Endothelial cell of umbilical vein (primary cell): ENCODE measurements around the gene STK10. TPM values are rescaled to one million over a fixed set of nuclear protein-coding genes. Genes with fewer than 3 reads are reported as not detected.

ENCODE experiments used
- BruUV-seq: library from RNA; stranded (reverse); fragments of 400-500 nt; replicated peaks from 2 replicates; lab custom pipeline; 2021; lab: Mats Ljungman, UMichigan
- CTCF ChIA-PET: fragments of 300-600, 350-600 bp; sonication (Branson Sonifier 250); formaldehyde crosslinking; loops from one replicate; lab custom pipeline; 2021; ENCODE audit warnings: antibody characterized with exemption, inconsistent platforms; lab: Charles Lee
- POLR2A ChIA-PET: fragments of 300-600, 350-600 bp; sonication (Branson Sonifier 250); formaldehyde crosslinking; loops from one replicate; lab custom pipeline; 2021; ENCODE audit warnings: antibody characterized with exemption, inconsistent platforms; lab: Charles Lee
- DNase-seq: peaks from one replicate; pipeline ENCODE4 v3.0.0-alpha.2; 2011; ENCODE audit warnings: low read depth, low spot score
- FAIRE-seq: peaks from 2 replicates; lab custom pipeline; 2011; peaks lifted over from hg19 to GRCh38; lab: Jason Lieb, UNC
- H2AFZ ChIP-seq: 2 replicates; pipeline ENCODE4 v1.6.0; 2012; ENCODE audit warnings: low read depth, low read length, control low read depth, inconsistent platforms
- H3K27ac ChIP-seq: 2 replicates; pipeline ENCODE4 v1.5.1; 2011; ENCODE audit warnings: low read depth, mild to moderate bottlenecking, control low read depth, low read length, moderate library complexity; ENCODE audit not compliant: insufficient read depth
- H3K27me3 ChIP-seq, 2 experiments: 2 replicates each; pipeline versions ENCODE4 v1.6.0 to v1.6.1; 2011; ENCODE audit warnings: low read length in 2 of 2, mixed read lengths in 1 of 2; ENCODE audit not compliant: control insufficient read depth in 2 of 2, insufficient read depth in 2 of 2
- H3K36me3 ChIP-seq, 2 experiments: 2 replicates in 1 of 2; 3 replicates in 1 of 2; pipeline ENCODE4 v1.5.1; 2011; ENCODE audit warnings: low read length in 2 of 2, mild to moderate bottlenecking in 1 of 2, moderate library complexity in 1 of 2; ENCODE audit not compliant: control insufficient read depth in 2 of 2, insufficient read depth in 2 of 2; ENCODE audit errors: extremely low read depth in 1 of 2
- H3K4me1 ChIP-seq: 3 replicates; pipeline ENCODE4 v1.5.1; 2011; ENCODE audit warnings: mild to moderate bottlenecking, low read length; ENCODE audit not compliant: control insufficient read depth, insufficient read depth; ENCODE audit errors: extremely low read depth
- H3K4me2 ChIP-seq: 2 replicates; pipeline ENCODE4 v1.6.1; 2011; ENCODE audit warnings: low read length, control low read depth, mixed read lengths; ENCODE audit not compliant: insufficient read depth
- H3K4me3 ChIP-seq, 3 experiments: fragments of 200-600 bp in 1 of 3; sonication (generic), shearing (Covaris generic) in 1 of 3; replicated peaks in 1 of 3; 2 replicates each; pipeline ENCODE4 v1.5.1; 2011 to 2016; ENCODE audit warnings: control low read depth in 3 of 3, low read length in 3 of 3, mild to moderate bottlenecking in 2 of 3, inconsistent platforms in 1 of 3, low read depth in 1 of 3, moderate library complexity in 1 of 3; ENCODE audit not compliant: insufficient read depth in 1 of 3
- H3K79me2 ChIP-seq: 2 replicates; pipeline ENCODE4 v1.6.0; 2012; ENCODE audit warnings: low read length, inconsistent platforms; ENCODE audit not compliant: control insufficient read depth, insufficient read depth
- H3K9ac ChIP-seq: replicated peaks from 2 replicates; pipeline ENCODE3; 2011; ENCODE audit warnings: low read length, control low read depth; ENCODE audit not compliant: insufficient read depth; ENCODE audit errors: extremely low read depth
- H3K9me1 ChIP-seq: replicated peaks from 3 replicates; pipeline ENCODE4 v1.6.0; 2011; ENCODE audit warnings: mild to moderate bottlenecking, low read length; ENCODE audit not compliant: control insufficient read depth, insufficient read depth; ENCODE audit errors: extremely low read depth
- H3K9me3 ChIP-seq: replicated peaks from 2 replicates; pipeline ENCODE4 v1.5.1; 2012; ENCODE audit warnings: low read length, inconsistent platforms; ENCODE audit not compliant: control insufficient read depth, insufficient read depth
- H4K20me1 ChIP-seq: replicated peaks from 2 replicates; pipeline ENCODE3; 2011; ENCODE audit warnings: mild to moderate bottlenecking, low read length; ENCODE audit not compliant: control insufficient read depth, insufficient read depth; ENCODE audit errors: extremely low read depth
- EZH2 ChIP-seq: IDR thresholded peaks from 2 replicates; pipeline ENCODE4 v1.6.1; 2012; ENCODE audit warnings: borderline replicate concordance, low read depth, mild to moderate bottlenecking, moderate library complexity, low read length, inconsistent platforms; ENCODE audit not compliant: severe bottlenecking
- GATA2 ChIP-seq: IDR thresholded peaks from 2 replicates; pipeline ENCODE4 v1.7.0; 2011; ENCODE audit warnings: low read depth, mild to moderate bottlenecking, moderate library complexity, mixed read lengths, low read length; ENCODE audit not compliant: insufficient read length, insufficient read depth
- JUN ChIP-seq: IDR thresholded peaks from 2 replicates; pipeline ENCODE4 v1.6.1; 2011; ENCODE audit warnings: borderline replicate concordance, low read depth; ENCODE audit not compliant: insufficient read length, insufficient read depth
- MYC ChIP-seq: IDR thresholded peaks from one replicate; pipeline ENCODE4 v1.6.1; 2011; ENCODE audit warnings: mild to moderate bottlenecking, low read depth, low read length
- POLR2A ChIP-seq: IDR thresholded peaks from 2 replicates; pipeline ENCODE4 v1.6.1; 2012; ENCODE audit warnings: low read depth, mild to moderate bottlenecking, control low read depth, low read length
- POLR2AphosphoS5 ChIP-seq: IDR thresholded peaks from 2 replicates; pipeline ENCODE4 v1.6.1; 2012; ENCODE audit warnings: low read depth, mild to moderate bottlenecking, control low read depth, low read length, moderate library complexity; ENCODE audit not compliant: insufficient read depth
- dilution Hi-C: fragments of 300-500 bp; cut with MboI; formaldehyde crosslinking; loops from one replicate; pipeline ENCODE4 v1.15.0; 2019; ENCODE audit warnings: low sequenced_read_pairs; ENCODE audit not compliant: extremely low pct_ligation_motif_present
- intact Hi-C: fragments of 100-400 bp; cut with micrococcal nuclease; formaldehyde crosslinking; loops from one replicate; pipeline ENCODE4 v1.10.0; 2022
- polyA plus RNA-seq, 4 experiments: library from polyadenylated mRNA; depleted of rRNA in 3 of 4; stranded (reverse) in 3 of 4; unstranded in 1 of 4; fragments of >200 nt; gene quantifications; 2 replicates each; pipeline versions ENCODE4 v1.2.1 to v1.2.3, GENCODE V29; 2011 to 2012; ENCODE audit warnings: missing spikeins in 1 of 4
- total RNA-seq: library from RNA; stranded (reverse); gene quantifications from 2 replicates; pipeline ENCODE4 v1.2.3, GENCODE V29; 2021
- TF ChIP-seq, protein P1 (sequence below), 2 donors: IDR thresholded peaks; 1 replicate in 1 of 2; 2 replicates in 1 of 2; pipeline ENCODE4 v1.5.1; 2011; ENCODE audit warnings: low read length in 2 of 2, mild to moderate bottlenecking in 2 of 2, moderate library complexity in 2 of 2, control low read depth in 1 of 2, inconsistent platforms in 1 of 2, low read depth in 1 of 2; ENCODE audit not compliant: insufficient read depth in 1 of 2; ENCODE audit errors: extremely low read depth in 1 of 2

Gene STK10
- total and polyA plus RNA-seq, 2 donors (not counting 3 experiments of a cell fraction or from before 2014, with no cell fraction given) = 16.9 to 47.2 TPM

DNA sequence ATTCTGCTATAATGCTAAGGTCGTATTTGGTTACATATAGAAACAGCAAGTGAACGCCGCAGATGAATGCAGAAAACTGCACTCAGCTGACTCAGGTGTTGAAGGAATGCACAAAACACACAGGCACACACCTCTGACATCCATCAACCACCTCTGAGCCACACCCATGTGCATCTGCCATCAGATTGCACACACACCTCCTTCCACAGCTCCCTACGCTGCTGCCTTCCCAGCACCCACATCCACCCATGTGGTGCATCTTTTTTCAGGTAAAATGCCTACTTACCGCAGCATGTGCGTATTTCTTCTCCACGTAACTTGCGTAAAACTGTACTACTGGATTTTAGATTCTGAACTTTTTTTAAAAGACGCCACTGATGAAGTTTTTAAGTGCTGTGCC, 7.1 kb downstream of the STK10 start:
- ChIA-PET CTCF (interaction anchor here (1.9 kb wide), 1 partner anchor 7 kb away, joined by 9 read pairs; the partner anchor contains the start of gene STK10), POLR2A (no interaction called here)
- Histone ChIP-seq H2AFZ (no peak overlapping the region), H3K9ac (no peak overlapping the region), H3K27ac (no peak overlapping the region), H4K20me1 (no peaks in the 10 kb centered on the region), H3K27me3 (no peaks in the 10 kb centered on the region), H3K4me3 (no peak overlapping the region), H3K9me3 (no peaks in the 10 kb centered on the region), H3K36me3 (no peaks in the 10 kb centered on the region), H3K4me1 (peaks cover 20% of the 10 kb centered on the region), H3K9me1 (no peaks in the 10 kb centered on the region), H3K79me2 (peaks cover 8% of the 10 kb centered on the region), H3K4me2 (no peak overlapping the region)
- TF ChIP-seq GATA2 = no peak
- TF ChIP-seq, protein P1, sequence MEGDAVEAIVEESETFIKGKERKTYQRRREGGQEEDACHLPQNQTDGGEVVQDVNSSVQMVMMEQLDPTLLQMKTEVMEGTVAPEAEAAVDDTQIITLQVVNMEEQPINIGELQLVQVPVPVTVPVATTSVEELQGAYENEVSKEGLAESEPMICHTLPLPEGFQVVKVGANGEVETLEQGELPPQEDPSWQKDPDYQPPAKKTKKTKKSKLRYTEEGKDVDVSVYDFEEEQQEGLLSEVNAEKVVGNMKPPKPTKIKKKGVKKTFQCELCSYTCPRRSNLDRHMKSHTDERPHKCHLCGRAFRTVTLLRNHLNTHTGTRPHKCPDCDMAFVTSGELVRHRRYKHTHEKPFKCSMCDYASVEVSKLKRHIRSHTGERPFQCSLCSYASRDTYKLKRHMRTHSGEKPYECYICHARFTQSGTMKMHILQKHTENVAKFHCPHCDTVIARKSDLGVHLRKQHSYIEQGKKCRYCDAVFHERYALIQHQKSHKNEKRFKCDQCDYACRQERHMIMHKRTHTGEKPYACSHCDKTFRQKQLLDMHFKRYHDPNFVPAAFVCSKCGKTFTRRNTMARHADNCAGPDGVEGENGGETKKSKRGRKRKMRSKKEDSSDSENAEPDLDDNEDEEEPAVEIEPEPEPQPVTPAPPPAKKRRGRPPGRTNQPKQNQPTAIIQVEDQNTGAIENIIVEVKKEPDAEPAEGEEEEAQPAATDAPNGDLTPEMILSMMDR (IDR thresholded peaks at IDR 0.05; ENCODE audit: extremely low read depth in 1 of 2, insufficient read depth in 1 of 2, low read depth in 1 of 2, low read length in 2 of 2) = no peak
- TF ChIP-seq JUN = no peak
- TF ChIP-seq EZH2 = no peak
- TF ChIP-seq POLR2AphosphoS5 = no peak
- TF ChIP-seq POLR2A = no peak
- TF ChIP-seq MYC = no peak
- intact Hi-C loops (no loop called here), dilution Hi-C loops (no loop called here)
- no TSS peak for BruUV-seq
- FAIRE-seq = no peak
- no peak for DNase-seq
